HepG2 (cell line): ENCODE results near the gene SART1. TPM values are rescaled to one million over a fixed set of nuclear protein-coding genes. Genes with fewer than 3 reads are reported as not detected.

Source experiments
- ATM ChIP-seq: fragments of 450-650 bp; IDR thresholded peaks from 2 replicates; pipeline ENCODE4 v1.7.1; 2017; ENCODE audit warnings: mild to moderate bottlenecking, borderline replicate concordance
- JUND ChIP-seq: sonication (generic); formaldehyde crosslinking; IDR thresholded peaks from 2 replicates; pipeline ENCODE4 v1.8.0; 2022; ENCODE audit warnings: mild to moderate bottlenecking, missing genetic modification reagents
- MATR3 ChIP-seq: sonication (generic); formaldehyde crosslinking; IDR thresholded peaks from 2 replicates; pipeline ENCODE4 v1.4.0; 2020; ENCODE audit warnings: missing genetic modification reagents
- MEF2D ChIP-seq: sonication (generic); formaldehyde crosslinking; IDR thresholded peaks from 2 replicates; pipeline ENCODE4 v1.5.1; 2020; ENCODE audit warnings: mild to moderate bottlenecking, missing genetic modification reagents
- MTF1 ChIP-seq: sonication (generic); formaldehyde crosslinking; IDR thresholded peaks from 2 replicates; pipeline ENCODE4 v1.5.0; 2020; ENCODE audit warnings: missing genetic modification reagents
- MTF2 ChIP-seq: sonication (generic); formaldehyde crosslinking; IDR thresholded peaks from 2 replicates; pipeline ENCODE4 v1.5.0; 2020; ENCODE audit warnings: missing genetic modification reagents, borderline replicate concordance
- NR1H2 ChIP-seq: sonication (generic); formaldehyde crosslinking; IDR thresholded peaks from 2 replicates; pipeline ENCODE4 v1.8.1; 2022; ENCODE audit warnings: low read depth, missing genetic modification reagents, borderline replicate concordance
- PAF1 ChIP-seq: IDR thresholded peaks from 2 replicates; pipeline ENCODE4 v1.6.1; 2016; ENCODE audit warnings: missing genetic modification reagents, missing compliant biosample characterization
- RAD21 ChIP-seq: fragments of 450-650 bp; formaldehyde crosslinking; IDR thresholded peaks from 2 replicates; pipeline ENCODE4 v1.5.0; 2020; ENCODE audit warnings: mild to moderate bottlenecking
- RBM39 ChIP-seq: fragments of 200-400 bp; formaldehyde crosslinking; IDR thresholded peaks from one replicate; pipeline ENCODE4 v1.6.1; 2018; ENCODE audit warnings: antibody characterized with exemption, mild to moderate bottlenecking, low read depth, low read length; ENCODE audit not compliant: poor library complexity, severe bottlenecking
- SMARCE1 ChIP-seq: fragments of 450-650 bp; IDR thresholded peaks from 2 replicates; pipeline ENCODE4 v1.6.1; 2017; ENCODE audit warnings: borderline replicate concordance
- THAP11 ChIP-seq: IDR thresholded peaks from 2 replicates; pipeline ENCODE4 v1.6.1; 2016; ENCODE audit warnings: missing biosample characterization, missing genetic modification reagents
- THAP8 ChIP-seq: sonication (generic); formaldehyde crosslinking; IDR thresholded peaks from 2 replicates; pipeline ENCODE4 v1.5.1; 2020; ENCODE audit warnings: missing genetic modification reagents, mild to moderate bottlenecking, borderline replicate concordance
- ZBTB39 ChIP-seq: sonication (generic); formaldehyde crosslinking; IDR thresholded peaks from 2 replicates; pipeline ENCODE4 v1.5.0; 2020; ENCODE audit warnings: missing genetic modification reagents
- ZBTB43 ChIP-seq: sonication (generic); formaldehyde crosslinking; conservative IDR thresholded peaks from 2 replicates; pipeline ENCODE4 v1.4.0; 2020; ENCODE audit warnings: missing genetic modification reagents
- ZBTB7B ChIP-seq: sonication (generic); formaldehyde crosslinking; IDR thresholded peaks from 2 replicates; pipeline ENCODE4 v1.4.0; 2020; ENCODE audit warnings: missing genetic modification reagents
- ZNF260 ChIP-seq: sonication (generic); formaldehyde crosslinking; IDR thresholded peaks from 2 replicates; pipeline ENCODE4 v1.4.0; 2020; ENCODE audit warnings: missing genetic modification reagents, low read depth, mild to moderate bottlenecking, borderline replicate concordance
- ZNF333 ChIP-seq: sonication (generic); formaldehyde crosslinking; IDR thresholded peaks from 2 replicates; pipeline ENCODE4 v1.4.0; 2020; ENCODE audit warnings: mild to moderate bottlenecking, missing genetic modification reagents, borderline replicate concordance
- ZNF383 ChIP-seq: sonication (generic); formaldehyde crosslinking; IDR thresholded peaks from 2 replicates; pipeline ENCODE4 v1.4.0; 2020; ENCODE audit warnings: missing genetic modification reagents, mild to moderate bottlenecking, borderline replicate concordance
- ZNF546 ChIP-seq: sonication (generic); formaldehyde crosslinking; conservative IDR thresholded peaks from 2 replicates; pipeline ENCODE4 v1.8.1; 2023; ENCODE audit warnings: mild to moderate bottlenecking, missing genetic modification reagents
- ZNF549 ChIP-seq: sonication (generic); formaldehyde crosslinking; IDR thresholded peaks from 2 replicates; pipeline ENCODE4 v1.5.0; 2020; ENCODE audit warnings: missing genetic modification reagents
- ZNF746 ChIP-seq: sonication (generic); formaldehyde crosslinking; IDR thresholded peaks from 2 replicates; pipeline ENCODE4 v1.8.0; 2022; ENCODE audit warnings: mild to moderate bottlenecking, missing genetic modification reagents
- ZSCAN25 ChIP-seq: sonication (generic); formaldehyde crosslinking; IDR thresholded peaks from 2 replicates; pipeline ENCODE4 v1.8.0; 2022; ENCODE audit warnings: mild to moderate bottlenecking, missing genetic modification reagents
- polyA plus RNA-seq, 8 experiments: library from polyadenylated mRNA; depleted of rRNA in 3 of 8; stranded (reverse) in 7 of 8; unstranded in 1 of 8; fragments of >200 nt; fragmentation: Illumina TruSeq in 4 of 8; extraction: Trizol in 4 of 8; gene quantifications; 2 replicates each; pipeline versions ENCODE4 v1.2.1 to v1.2.3, GENCODE V29; 2011 to 2016; ENCODE audit warnings: low read depth in 4 of 8, missing spikeins in 1 of 8, mixed read lengths in 1 of 8; ENCODE audit not compliant: insufficient read depth in 1 of 8
- total RNA-seq, 5 experiments: library from RNA; depleted of rRNA; stranded (reverse); fragments of >200 nt; fragmentation: Illumina TruSeq; extraction: Trizol; gene quantifications; 2 replicates each; pipeline ENCODE4 v1.2.3, GENCODE V29; 2016; ENCODE audit warnings: low read depth in 1 of 5
- TF ChIP-seq, protein P1 (sequence below): sonication (generic); formaldehyde crosslinking; IDR thresholded peaks from 2 replicates; pipeline ENCODE4 v1.5.0; 2020; ENCODE audit warnings: missing genetic modification reagents
- TF ChIP-seq, protein P2 (sequence below): sonication (generic); formaldehyde crosslinking; IDR thresholded peaks from 2 replicates; pipeline ENCODE4 v1.5.0; 2020; ENCODE audit warnings: missing genetic modification reagents, mild to moderate bottlenecking, borderline replicate concordance

The SART1 gene
- total and polyA plus RNA-seq, 2 of the 13 experiments (the other 11 are each of a cell fraction or from before 2014, with no cell fraction given), result 11.3 to 22.5 TPM

DNA sequence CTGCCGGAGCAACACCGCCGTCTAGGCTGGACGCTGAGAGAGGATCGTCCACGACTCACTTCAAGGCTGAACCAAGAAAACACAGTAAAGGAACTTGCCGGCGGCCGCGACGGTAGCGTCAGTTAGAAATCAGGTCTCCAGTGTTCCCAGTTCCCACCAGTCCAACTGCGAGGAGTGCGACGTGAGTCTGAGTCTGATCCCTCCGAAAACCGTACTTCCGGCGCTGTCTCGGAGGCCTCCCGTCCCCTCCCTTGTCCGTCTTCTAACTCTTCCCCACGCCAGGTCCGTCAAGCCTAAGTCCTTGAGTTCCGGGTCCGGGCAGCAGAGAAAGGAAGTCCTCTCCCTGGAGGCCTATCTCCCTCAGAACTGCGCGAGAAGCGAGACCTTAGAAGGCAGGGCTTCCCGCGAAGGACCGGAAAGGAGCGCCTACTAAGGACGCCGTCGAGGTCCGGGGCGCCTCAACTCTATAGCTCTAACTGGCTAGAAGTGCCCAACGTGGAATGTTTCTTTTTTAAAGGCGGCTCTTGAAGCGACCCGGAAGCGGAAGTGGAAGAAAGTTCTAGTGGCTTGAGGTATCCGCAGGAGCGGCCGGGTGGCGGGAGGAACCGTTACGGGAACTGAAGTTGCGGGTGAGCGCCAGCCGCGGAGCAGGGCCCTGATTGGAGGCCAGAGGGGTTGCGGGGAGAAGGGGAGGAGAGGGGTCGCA is 40.6 kb downstream of the SART1 start, which contains the start of the genes BANF1 and EIF1AD (continued):
- no peak for TF ChIP-seq ATM
- TF ChIP-seq ZNF746, result peak; percentile 37; the same call in 1 of the 2 replicates
- peak; percentile 69 for TF ChIP-seq RBM39
- 0 out of 2 replicates have a peak, but pooled peaks have one; percentile 27 for TF ChIP-seq ZBTB39 (CRISPR knock-in tag)
- no peak; the same call in 1 of the 2 replicates for TF ChIP-seq JUND (CRISPR knock-in tag)
- no peak for TF ChIP-seq MTF2 (CRISPR knock-in tag)
- peak; percentile 90; the same call in 1 of the 2 replicates for TF ChIP-seq ZNF546 (CRISPR knock-in tag)
- 0 out of 2 replicates have a peak, but pooled peaks have one; percentile 62 for TF ChIP-seq ZBTB7B (CRISPR knock-in tag)
- TF ChIP-seq RAD21, result peak; percentile 43; the same call in 1 of the 2 replicates
- no peak for TF ChIP-seq MTF1 (CRISPR knock-in tag)
- no peak for TF ChIP-seq MATR3 (CRISPR knock-in tag)
- TF ChIP-seq ZBTB43, result no peak
- TF ChIP-seq ZNF333 (CRISPR knock-in tag), result peak; percentile 82; the same call in 1 of the 2 replicates
- TF ChIP-seq ZSCAN25 (CRISPR knock-in tag), result peak; percentile 81
- TF ChIP-seq THAP11, result peak; percentile 96
- TF ChIP-seq, protein P1, sequence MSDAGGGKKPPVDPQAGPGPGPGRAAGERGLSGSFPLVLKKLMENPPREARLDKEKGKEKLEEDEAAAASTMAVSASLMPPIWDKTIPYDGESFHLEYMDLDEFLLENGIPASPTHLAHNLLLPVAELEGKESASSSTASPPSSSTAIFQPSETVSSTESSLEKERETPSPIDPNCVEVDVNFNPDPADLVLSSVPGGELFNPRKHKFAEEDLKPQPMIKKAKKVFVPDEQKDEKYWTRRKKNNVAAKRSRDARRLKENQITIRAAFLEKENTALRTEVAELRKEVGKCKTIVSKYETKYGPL, result no peak; the same call in 1 of the 2 replicates
- peak; percentile 86 for TF ChIP-seq MEF2D (CRISPR knock-in tag)
- peak; percentile 67; the same call in 1 of the 2 replicates for TF ChIP-seq ZNF383 (CRISPR knock-in tag)
- TF ChIP-seq NR1H2 (CRISPR knock-in tag), result no peak
- TF ChIP-seq ZNF260 (CRISPR knock-in tag), result no peak; the same call in 1 of the 2 replicates
- TF ChIP-seq ZNF549 (CRISPR knock-in tag), result no peak
- TF ChIP-seq, protein P2, sequence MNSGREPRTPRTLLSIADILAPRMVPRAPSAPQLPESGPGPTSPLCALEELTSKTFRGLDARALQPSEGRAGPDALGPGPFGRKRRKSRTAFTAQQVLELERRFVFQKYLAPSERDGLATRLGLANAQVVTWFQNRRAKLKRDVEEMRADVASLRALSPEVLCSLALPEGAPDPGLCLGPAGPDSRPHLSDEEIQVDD (CRISPR knock-in tag), result no peak
- TF ChIP-seq SMARCE1, result no peak
- TF ChIP-seq THAP8 (CRISPR knock-in tag), result peak; percentile 90
- TF ChIP-seq PAF1 (CRISPR knock-in tag), result no peak
